Myocyte (in vitro differentiated cells): Measurements from ENCODE around the gene TMEM132D. TPM values are rescaled to one million over a fixed set of nuclear protein-coding genes. Genes with fewer than 3 reads are reported as not detected.

Experiments used
- DNase-seq: peaks from one replicate; pipeline ENCODE4 v3.0.0-alpha.2; 2012; ENCODE audit warnings: low read depth
- total RNA-seq: library from RNA; depleted of rRNA; stranded (reverse); fragments of >200 nt; gene quantifications from 2 replicates; pipeline ENCODE4 v1.2.3, GENCODE V29; 2014

The TMEM132D gene
- total RNA-seq, 1 donor from 2014 or later: not detected

GRCh38 chr12:129119537-129119936 lies 784.3 kb downstream of the TMEM132D start:
- no peak for DNase-seq

DNA sequence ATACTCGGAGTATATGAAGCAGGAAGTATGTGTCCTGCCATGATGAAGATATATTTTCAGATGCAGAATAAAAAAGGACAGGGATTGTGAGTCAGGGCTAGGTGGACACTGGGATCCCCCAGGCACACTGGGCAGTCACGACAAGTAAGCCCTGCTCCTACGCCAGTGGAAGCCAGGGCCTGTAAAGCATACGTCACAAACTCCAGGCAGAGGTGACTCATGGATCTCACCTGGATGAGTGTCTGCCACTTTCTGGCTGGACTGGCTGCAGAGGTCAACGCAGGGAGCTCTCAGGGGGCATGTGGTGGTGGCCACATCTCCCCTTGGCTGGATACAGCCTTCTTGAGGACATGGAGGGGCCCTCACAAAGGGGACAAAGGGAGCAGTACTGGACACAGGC lies 788.3 kb downstream of the TMEM132D start:
- DNase-seq: no peak

GRCh38 chr12:129110575-129110974 lies 793.2 kb downstream of the TMEM132D start:
- DNase-seq: no peak

GRCh38 chr12:129109174-129110001 lies 794.4 kb downstream of the TMEM132D start:
- no peak for DNase-seq

DNA sequence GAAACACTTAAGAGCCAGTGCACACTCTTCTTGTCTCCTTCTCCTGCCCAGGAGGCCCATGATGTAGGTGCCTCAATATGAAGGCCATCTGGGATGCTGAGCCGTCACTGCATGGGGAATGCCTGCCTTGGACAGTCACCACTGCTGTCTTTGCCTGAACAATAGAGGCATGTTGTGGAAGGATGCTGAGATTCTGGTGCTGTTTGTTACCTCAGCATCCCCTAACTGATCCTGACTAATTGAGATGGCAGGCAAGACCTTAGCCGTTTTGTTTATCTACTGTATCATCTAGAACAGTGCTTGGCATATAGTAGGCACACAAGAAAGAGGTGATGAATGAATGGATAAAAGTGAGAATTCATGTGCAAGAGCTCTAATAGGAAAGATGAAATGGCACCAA lies 797.1 kb downstream of the TMEM132D start:
- DNase-seq: no peak

DNA sequence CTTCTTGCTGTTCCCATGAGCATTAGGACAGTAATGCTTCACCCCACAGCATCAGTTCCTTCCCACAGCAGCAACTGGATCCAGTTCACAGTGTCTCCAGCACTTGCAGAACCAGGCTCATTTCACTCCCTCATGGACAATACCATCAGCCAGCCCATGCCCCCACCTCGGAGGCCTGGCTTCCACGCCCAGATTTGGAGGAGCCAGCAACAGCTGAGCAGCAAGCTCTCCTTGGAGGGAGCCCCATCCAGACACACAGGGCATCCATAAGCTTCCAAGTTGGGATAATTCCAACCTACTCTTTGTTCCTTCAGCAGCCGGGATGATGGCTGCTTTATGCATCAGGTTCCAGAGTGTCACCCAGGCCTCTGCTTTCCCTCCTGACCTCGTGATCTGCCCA lies 800.6 kb downstream of the TMEM132D start:
- DNase-seq: no peak

GRCh38 chr12:129102233-129102632 lies 801.6 kb downstream of the TMEM132D start:
- no peak for DNase-seq

DNA sequence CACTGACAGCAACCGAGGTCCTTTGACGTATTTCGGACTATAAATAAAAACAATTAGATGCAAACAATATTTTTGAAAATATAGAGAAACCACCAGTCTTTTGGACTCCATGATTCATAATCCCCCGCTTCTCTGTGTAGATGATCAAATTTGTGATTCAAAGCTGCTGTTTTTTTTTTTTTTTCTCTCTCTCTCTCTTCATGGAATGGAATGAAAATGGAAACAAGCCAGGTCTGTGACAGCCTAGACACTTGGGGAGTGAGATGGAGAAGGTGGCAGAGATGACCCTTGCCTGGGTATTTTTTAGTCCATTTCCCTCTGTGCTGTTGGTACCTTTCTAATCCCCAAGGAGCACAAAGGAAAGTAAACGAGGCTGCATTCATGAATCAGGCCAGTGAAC lies 802.0 kb downstream of the TMEM132D start:
- DNase-seq: no peak

DNA sequence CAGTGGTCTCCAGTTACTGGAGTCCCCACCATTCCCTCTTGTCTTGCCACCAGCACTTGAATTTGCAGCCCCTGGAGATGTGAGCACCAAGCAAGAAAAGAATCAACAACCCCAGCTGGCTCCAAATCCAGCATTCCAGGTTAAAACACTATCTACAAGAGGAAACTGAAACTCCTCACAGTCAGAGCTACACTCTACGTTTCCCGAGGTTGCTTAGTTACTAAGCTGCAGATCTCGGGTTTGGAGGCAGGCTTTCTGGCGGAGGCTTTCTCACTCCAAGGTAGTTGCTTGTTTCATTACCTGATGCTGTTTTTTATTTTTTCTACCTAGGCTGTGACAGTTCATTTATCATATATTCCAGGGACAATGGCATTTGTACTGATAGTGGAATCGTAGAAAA lies 802.4 kb downstream of the TMEM132D start:
- no peak for DNase-seq

- DNase-seq: no peak
Observed at GRCh38 chr12:129097451-129097850, 806.4 kb downstream of the TMEM132D start.

- DNase-seq: no peak
Observed at GRCh38 chr12:129096968-129097367, 806.9 kb downstream of the TMEM132D start.

- DNase-seq: no peak
Observed at GRCh38 chr12:129096184-129096583, 807.6 kb downstream of the TMEM132D start.

- DNase-seq: no peak
Observed at GRCh38 chr12:129089576-129089975, 814.2 kb downstream of the TMEM132D start.

DNA sequence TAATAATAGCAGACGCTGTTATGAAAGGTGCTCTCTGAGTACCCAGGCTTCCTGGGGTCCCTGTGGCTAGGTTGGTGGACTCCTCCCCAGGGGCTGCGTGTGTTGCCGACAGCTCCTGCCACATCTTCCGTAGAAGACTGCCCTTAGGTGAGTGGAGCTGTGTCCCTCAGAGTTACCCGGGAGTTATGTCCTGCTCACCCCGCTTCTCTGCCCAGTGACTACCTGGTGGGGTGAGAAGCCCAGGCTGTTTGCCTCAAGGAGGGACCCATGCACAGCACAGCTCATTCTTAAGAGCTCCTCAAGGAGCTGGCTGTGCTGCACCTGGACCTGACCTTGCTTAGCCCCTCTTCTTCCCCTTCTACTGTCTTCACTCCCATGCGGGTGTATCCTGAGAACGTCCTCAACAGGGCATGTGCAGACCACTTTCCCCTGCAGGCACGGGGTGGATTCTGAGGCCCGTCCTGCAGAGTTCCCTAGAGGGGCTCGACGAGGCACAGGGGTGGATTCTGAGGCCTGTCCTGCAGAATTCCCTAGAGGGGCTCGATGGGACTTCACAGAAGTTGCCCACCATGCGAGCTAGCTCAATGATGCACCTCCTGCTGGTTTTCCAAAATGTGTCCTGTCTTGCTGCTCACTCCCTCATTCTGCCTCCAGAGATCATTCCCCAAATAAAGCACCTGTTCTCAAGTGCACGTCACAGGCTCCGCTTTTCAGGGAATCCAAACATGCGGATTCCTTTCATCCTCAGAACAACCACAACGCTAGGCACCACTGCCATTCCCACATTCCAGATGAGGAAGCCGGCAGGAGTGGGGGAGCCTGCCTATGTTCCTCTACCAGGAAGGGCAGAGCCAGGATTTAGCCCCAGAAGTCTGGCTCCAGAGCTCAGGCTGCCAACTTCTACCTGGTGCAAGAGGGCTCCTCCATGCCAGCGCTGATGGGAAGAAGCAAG lies 818.7 kb downstream of the TMEM132D start:
- DNase-seq: no peak

DNA sequence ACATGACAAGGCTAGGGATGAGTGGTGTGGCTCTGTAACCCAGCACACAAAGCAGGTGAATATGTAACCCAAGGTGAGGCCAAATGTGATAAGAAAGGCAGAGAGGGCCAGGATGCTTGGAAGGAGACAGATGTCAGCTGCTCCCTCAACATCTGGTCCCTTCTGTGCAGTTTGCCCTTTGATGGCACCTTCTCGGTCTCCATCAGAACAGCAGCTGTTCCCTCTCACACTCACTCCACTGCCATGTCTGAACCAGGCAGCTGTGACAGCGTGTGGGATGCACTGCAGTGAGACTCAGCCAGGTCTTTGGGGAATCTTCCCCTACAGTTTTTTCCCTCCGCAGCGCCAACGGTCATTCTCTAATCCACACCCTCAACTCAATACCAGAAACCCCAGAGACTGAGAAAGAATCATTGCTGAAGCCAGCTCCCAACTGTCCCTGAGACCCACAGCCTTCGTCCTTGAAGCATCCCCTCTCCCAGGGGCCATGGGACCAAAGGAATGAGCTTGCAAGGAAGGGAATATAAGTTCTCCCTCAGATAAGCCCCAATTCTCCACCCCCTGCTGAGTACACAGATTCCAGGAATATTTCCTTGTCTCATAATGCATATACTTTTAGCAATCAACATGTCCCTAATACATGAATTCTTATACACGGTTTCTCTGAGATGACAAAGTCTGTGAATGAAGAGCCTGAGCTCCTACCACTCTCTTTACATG lies 820.5 kb downstream of the TMEM132D start:
- no peak for DNase-seq

GRCh38 chr12:129082441-129082840 lies 821.4 kb downstream of the TMEM132D start:
- DNase-seq: no peak

GRCh38 chr12:129081755-129082250 lies 822.0 kb downstream of the TMEM132D start:
- DNase-seq: no peak

GRCh38 chr12:129080821-129081220 lies 823.0 kb downstream of the TMEM132D start:
- DNase-seq: no peak

DNA sequence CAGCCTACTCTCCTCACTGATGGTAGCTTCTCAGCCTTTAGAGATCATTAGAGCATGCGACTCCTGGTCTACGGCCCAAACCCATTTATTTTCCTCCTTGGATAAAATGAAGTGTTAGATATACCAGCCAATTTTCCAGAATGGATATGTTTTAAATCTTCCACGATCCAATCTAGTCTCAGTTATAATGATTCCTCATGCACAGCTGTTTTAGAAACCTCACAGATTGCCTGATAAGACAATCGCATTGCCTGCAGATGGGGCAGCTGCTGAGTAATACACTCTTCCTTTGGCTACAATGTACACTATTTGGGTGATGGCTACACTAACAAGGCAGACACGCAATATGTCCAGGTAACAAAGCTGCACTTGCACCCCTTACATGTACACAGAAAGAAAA lies 823.4 kb downstream of the TMEM132D start:
- DNase-seq: no peak

- DNase-seq: no peak
Observed at GRCh38 chr12:129079719-129080118, 824.1 kb downstream of the TMEM132D start.
